Measurements from ENCODE around the gene PERCC1. TPM values are rescaled to one million over a fixed set of nuclear protein-coding genes. Genes with fewer than 3 reads are reported as not detected.

Gene PERCC1
- not detected for total RNA-seq
- long read RNA-seq, result 0 reads

GRCh38 chr16:1430759-1431496 lies at the start of gene PERCC1:
Gene PERCC1 (plus strand): TSS chr16:1431078. CDS start chr16:1432594, 1,516 bp downstream.
- H3K27ac ChIP-seq, result no peak within 1 kb of the TSS
- ATAC-seq (peak; percentile 53 to 73 (median 68)), DNase-seq (no peak)
- TF ChIP-seq CTCF (IDR thresholded peaks at IDR 0.05) (peak; percentile 13 to 33 (median 28)), POLR2A (IDR thresholded peaks at IDR 0.05) (no peak)
- H3K9me3 ChIP-seq, result no peaks in the 10 kb centered on the region
- no peaks in the 10 kb centered on the region for H3K36me3 ChIP-seq
- WGBS (ENCODE audit: insufficient coverage, low coverage, low lambda C conversion rate, missing lambda C conversion rate), result 25% methylated on average over 10 of the region's 35 CpGs
- H3K4me1 ChIP-seq, result peaks cover 0 to 11% (median 5%) of the 10 kb centered on the region in 4 donors
- H3K27me3 ChIP-seq, result no peaks in the 10 kb centered on the region
- intact Hi-C loops (cut with DNase I), result no loop called here
- H3K4me3 ChIP-seq, result no peak within 1 kb of the TSS

GRCh38 chr16:1381612-1382406 lies 49.1 kb upstream of the PERCC1 start:
- TF ChIP-seq CTCF (IDR thresholded peaks at IDR 0.05) (no peak), POLR2A (IDR thresholded peaks at IDR 0.05) (no peak)
- Histone ChIP-seq H3K4me1 (peaks cover 0 to 18% (median 6%) of the 10 kb centered on the region in 4 donors), H3K27me3 (no peaks in the 10 kb centered on the region), H3K27ac (no peak overlapping the region), H3K4me3 (no peak overlapping the region), H3K9me3 (no peaks in the 10 kb centered on the region), H3K36me3 (peaks cover 0 to 6% (median 0%) of the 10 kb centered on the region in 4 donors)
- DNase-seq (no peak), ATAC-seq (no peak)
- intact Hi-C loops (cut with DNase I), result no loop called here
- WGBS (ENCODE audit: insufficient coverage, low coverage, low lambda C conversion rate, missing lambda C conversion rate), result 92% methylated on average over 2 of the region's 9 CpGs

- intact Hi-C loops (cut with DNase I), result no loop called here
- Histone ChIP-seq H3K27me3 (no peaks in the 10 kb centered on the region), H3K4me3 (no peak overlapping the region), H3K27ac (no peak overlapping the region), H3K4me1 (peaks cover 0 to 7% (median 1%) of the 10 kb centered on the region in 4 donors), H3K9me3 (no peaks in the 10 kb centered on the region), H3K36me3 (peaks cover 0 to 6% (median 0%) of the 10 kb centered on the region in 4 donors)
- DNase-seq, result no peak
- WGBS (ENCODE audit: insufficient coverage, low coverage, low lambda C conversion rate, missing lambda C conversion rate), result no CpG with 5 or more reads among the region's 18 CpGs
- TF ChIP-seq CTCF (IDR thresholded peaks at IDR 0.05) (no peak), POLR2A (IDR thresholded peaks at IDR 0.05) (no peak)
- ATAC-seq, result no peak
Observed at GRCh38 chr16:1383556-1383955, 47.3 kb upstream of the PERCC1 start.

- Histone ChIP-seq H3K4me3 (no peak overlapping the region), H3K36me3 (peaks cover 0 to 18% (median 3%) of the 10 kb centered on the region in 4 donors), H3K27ac (no peak overlapping the region), H3K4me1 (no peaks in the 10 kb centered on the region), H3K27me3 (no peaks in the 10 kb centered on the region), H3K9me3 (no peaks in the 10 kb centered on the region)
- intact Hi-C loops (cut with DNase I), result no loop called here
- no peak for DNase-seq
- ATAC-seq, result no peak
- TF ChIP-seq POLR2A (IDR thresholded peaks at IDR 0.05) (no peak), CTCF (IDR thresholded peaks at IDR 0.05) (no peak)
- WGBS (ENCODE audit: insufficient coverage, low coverage, low lambda C conversion rate, missing lambda C conversion rate), result 67% methylated on average over 1 of the region's 39 CpGs
Observed at GRCh38 chr16:1385232-1385631, 45.6 kb upstream of the PERCC1 start.

All from right lobe of liver (tissue), 6 donors.